A673 (cell line): Measurements from ENCODE around the gene GGT7. TPM values are rescaled to one million over a fixed set of nuclear protein-coding genes. Genes with fewer than 3 reads are reported as not detected.
"Not testable (repeated sequence)": the region's sequence is repeated elsewhere in the genome, so short reads cannot be mapped to it uniquely, and the experiment has no call there.

Source experiments
- BruUV-seq: library from RNA; stranded (reverse); fragments of 400-500 nt; replicated peaks from 2 replicates; lab custom pipeline; 2021; lab: Mats Ljungman, UMichigan
- CTCF ChIA-PET: fragments of 300-600 bp; sonication (Branson Sonifier 250); formaldehyde crosslinking; loops from one replicate; lab custom pipeline; 2022; ENCODE audit warnings: antibody characterized with exemption; lab: Charles Lee
- POLR2A ChIA-PET: fragments of 300-600 bp; sonication (Branson Sonifier 250); formaldehyde crosslinking; loops from one replicate; lab custom pipeline; 2022; ENCODE audit warnings: antibody characterized with exemption; ENCODE audit not compliant: low non-redundant PET; lab: Charles Lee
- DNase-seq: peaks from one replicate; pipeline ENCODE4 v3.0.0-alpha.2; 2015; ENCODE audit warnings: low spot score
- H3K27ac ChIP-seq: fragments of 200-600 bp; sonication (generic); 2 replicates; pipeline ENCODE4 v1.5.1; 2016; ENCODE audit warnings: mixed run types, low read depth, mild to moderate bottlenecking, mixed read lengths, antibody characterized with exemption, low read length; ENCODE audit not compliant: poor library complexity, severe bottlenecking
- H3K27me3 ChIP-seq: fragments of 200-600 bp; sonication (generic); replicated peaks from 2 replicates; pipeline ENCODE4 v1.6.1; 2017; ENCODE audit warnings: mixed run types, low read depth, mild to moderate bottlenecking, mixed read lengths, antibody characterized with exemption, low read length; ENCODE audit not compliant: insufficient read depth, poor library complexity
- H3K36me3 ChIP-seq: fragments of 200-600 bp; sonication (generic); 2 replicates; pipeline ENCODE4 v1.6.1; 2016; ENCODE audit warnings: mixed run types, mild to moderate bottlenecking, mixed read lengths, antibody characterized with exemption, low read length; ENCODE audit not compliant: insufficient read depth, poor library complexity, severe bottlenecking
- H3K4me1 ChIP-seq: fragments of 200-600 bp; sonication (generic); 2 replicates; pipeline ENCODE4 v1.6.1; 2017; ENCODE audit warnings: mixed run types, mild to moderate bottlenecking, mixed read lengths, antibody characterized with exemption, low read length; ENCODE audit not compliant: insufficient read depth, poor library complexity, severe bottlenecking
- H3K4me3 ChIP-seq: fragments of 200-600 bp; sonication (generic); 2 replicates; pipeline ENCODE4 v1.5.1; 2016; ENCODE audit warnings: low read depth, mixed run types, mild to moderate bottlenecking, mixed read lengths, low read length; ENCODE audit not compliant: poor library complexity, severe bottlenecking
- H3K9me3 ChIP-seq: fragments of 200-600 bp; sonication (generic); 2 replicates; pipeline ENCODE4 v1.6.1; 2016; ENCODE audit warnings: mixed run types, low read depth, mild to moderate bottlenecking, mixed read lengths, antibody characterized with exemption, low read length; ENCODE audit not compliant: poor library complexity, severe bottlenecking
- CTCF ChIP-seq: fragments of 300-800, 200-600 bp; sonication (generic); conservative IDR thresholded peaks from 2 replicates; pipeline ENCODE4 v1.5.1; 2017; ENCODE audit warnings: low read depth, mild to moderate bottlenecking, antibody characterized with exemption, low read length, moderate library complexity, mixed read lengths
- EZH2 ChIP-seq: fragments of 200-600 bp; sonication (generic); IDR thresholded peaks from 2 replicates; pipeline ENCODE4 v1.6.1; 2017; ENCODE audit warnings: borderline replicate concordance, low read depth, mild to moderate bottlenecking, mixed read lengths, antibody characterized with exemption, low read length; ENCODE audit not compliant: poor library complexity, severe bottlenecking
- intact Hi-C: fragments of 100-400 bp; cut with micrococcal nuclease; formaldehyde crosslinking; loops from one replicate; pipeline ENCODE4 v1.10.0; 2022; ENCODE audit not compliant: unreplicated experiment
- total RNA-seq: library from RNA; stranded (reverse); gene quantifications from 2 replicates; pipeline ENCODE4 v1.2.3, GENCODE V29; 2021

Gene GGT7
- total RNA-seq, 1 experiment from 2014 or later, result 14.1 TPM

- ChIA-PET POLR2A (no interaction called here), CTCF (no interaction called here)
Observed at GRCh38 chr20:34907616-34908469, 35.2 kb upstream of the GGT7 start.

GRCh38 chr20:34904202-34904621 lies 31.6 kb upstream of the GGT7 start:
- POLR2A ChIA-PET, result interaction anchor here (0.5 kb wide), 1 partner anchor 81 kb away, joined by 4 read pairs; no protein-coding TSS in a partner anchor
- Histone ChIP-seq H3K4me1 (peaks cover 14% of the 10 kb centered on the region), H3K4me3 (no peak overlapping the region), H3K27ac (no peak overlapping the region), H3K9me3 (no peaks in the 10 kb centered on the region), H3K36me3 (peaks cover 7% of the 10 kb centered on the region), H3K27me3 (no peaks in the 10 kb centered on the region)
- BruUV-seq, result no TSS peak
- CTCF ChIA-PET, result no interaction called here
- no peak for DNase-seq
- intact Hi-C loops, result no loop called here
- no peak for TF ChIP-seq EZH2
- no peak for TF ChIP-seq CTCF

More at GRCh38 chr20:34907616-34908469, 35.2 kb upstream of the GGT7 start:
- Histone ChIP-seq H3K36me3 (peaks cover 4% of the 10 kb centered on the region), H3K4me1 (peaks cover 14% of the 10 kb centered on the region), H3K9me3 (no peaks in the 10 kb centered on the region), H3K4me3 (no peak overlapping the region), H3K27me3 (no peaks in the 10 kb centered on the region), H3K27ac (peak overlapping the region; percentile 71)
- no TSS peak for BruUV-seq
- intact Hi-C loops, result no loop called here
- TF ChIP-seq EZH2, result no peak
- TF ChIP-seq CTCF, result no peak
- peak; percentile 89 for DNase-seq

GRCh38 chr20:34898731-34899130 lies 26.1 kb upstream of the GGT7 start:
- H3K4me3 ChIP-seq, POLR2A ChIA-PET, H3K4me1 ChIP-seq, H3K9me3 ChIP-seq, BruUV-seq, H3K36me3 ChIP-seq, H3K27ac ChIP-seq, DNase-seq, intact Hi-C loops, H3K27me3 ChIP-seq: not testable (repeated sequence)
- CTCF ChIA-PET, result interaction anchor here (0.7 kb wide), 1 partner anchor 225 kb away, joined by 3 read pairs; no protein-coding TSS in a partner anchor

- BruUV-seq, DNase-seq, H3K4me1 ChIP-seq, H3K36me3 ChIP-seq, H3K27me3 ChIP-seq, POLR2A ChIA-PET, H3K4me3 ChIP-seq, H3K9me3 ChIP-seq, intact Hi-C loops, H3K27ac ChIP-seq, CTCF ChIA-PET: not testable (repeated sequence)
Observed at GRCh38 chr20:34898129-34898528, 25.5 kb upstream of the GGT7 start.
